ENCODE results near the gene APOBR.
A peak's percentile ranks its signal among the peaks of the same experiment; 100 is the strongest.
"Not testable (repeated sequence)": the region's sequence is repeated elsewhere in the genome, so short reads cannot be mapped to it uniquely, and the experiment has no call there.

The APOBR gene

GRCh38 chr16:28494121-28494851 is at the start of gene APOBR:
TSS of gene APOBR (plus strand) at chr16:28494643. CDS start at chr16:28494682, 39 bp downstream.
- DNase-seq, result no peak

- DNase-seq, result not testable (repeated sequence)
Measured at GRCh38 chr16:28446388-28446787, 48.1 kb upstream of the APOBR start.

GRCh38 chr16:28447081-28447480 is 47.4 kb upstream of the APOBR start:
- not testable (repeated sequence) for DNase-seq

- DNase-seq, result no peak
Measured at GRCh38 chr16:28473714-28474265, 20.7 kb upstream of the APOBR start.

GRCh38 chr16:28475221-28475620 is 19.2 kb upstream of the APOBR start:
- DNase-seq, result no peak

GRCh38 chr16:28477311-28477920 is 17.0 kb upstream of the APOBR start:
- no peak for DNase-seq

GRCh38 chr16:28478506-28479180 is 15.8 kb upstream of the APOBR start:
- DNase-seq, result no peak

- DNase-seq, result no peak
Measured at GRCh38 chr16:28482026-28482425, 12.4 kb upstream of the APOBR start.

- not testable (repeated sequence) for DNase-seq
Measured at GRCh38 chr16:28483361-28483760, 11.1 kb upstream of the APOBR start.

GRCh38 chr16:28486266-28486665 is 8.2 kb upstream of the APOBR start:
- DNase-seq, result no peak

- DNase-seq, result no peak
Measured at GRCh38 chr16:28491230-28491969, 3.0 kb upstream of the APOBR start.

GRCh38 chr16:28491970-28492474 is 2.4 kb upstream of the APOBR start, which contains the start of gene CLN3:
TSS of gene CLN3 (minus strand) at chr16:28492074. CDS start at chr16:28491759, 315 bp downstream.
- DNase-seq, result peak; percentile 90

GRCh38 chr16:28492511-28492910 is 1.9 kb upstream of the APOBR start:
- no peak for DNase-seq

- no peak for DNase-seq
Measured at GRCh38 chr16:28495098-28495793, 803 bp downstream of the APOBR start.

- no peak for DNase-seq
Measured at GRCh38 chr16:28495795-28496749, 1.6 kb downstream of the APOBR start.

- DNase-seq, result no peak
Measured at GRCh38 chr16:28496844-28497243, 2.4 kb downstream of the APOBR start.

- DNase-seq, result no peak
Measured at GRCh38 chr16:28497386-28497785, 2.9 kb downstream of the APOBR start.

GRCh38 chr16:28497861-28498599 is 3.6 kb downstream of the APOBR start:
- DNase-seq, result no peak

GRCh38 chr16:28498666-28499381 is 4.4 kb downstream of the APOBR start:
- DNase-seq, result no peak
